Prostate gland (tissue), 2 donors: ENCODE measurements around the gene SUMO2.
A peak's percentile ranks its signal among the peaks of the same experiment; 100 is the strongest.

Experiments used
- POLR2A ChIP-seq: fragments of 450-650 bp; IDR thresholded peaks from one replicate; pipeline ENCODE4 v1.6.1; 2016; ENCODE audit warnings: antibody characterized with exemption, mild to moderate bottlenecking
- POLR2AphosphoS5 ChIP-seq: sonication (generic); formaldehyde crosslinking; IDR thresholded peaks from one replicate; pipeline ENCODE4 v1.6.1; 2017; ENCODE audit warnings: antibody characterized with exemption
- TF ChIP-seq, protein P1 (sequence below), 4 experiments: fragments of 200-600 bp in 2 of 4; fragments of 450-650 bp in 2 of 4; sonication (generic) in 2 of 4; IDR thresholded peaks; 1 replicate in 3 of 4; 2 replicates in 1 of 4; pipeline ENCODE4 v1.5.1; 2016 to 2019; ENCODE audit warnings: antibody characterized with exemption in 4 of 4, mild to moderate bottlenecking in 2 of 4, moderate library complexity in 2 of 4

DNA sequence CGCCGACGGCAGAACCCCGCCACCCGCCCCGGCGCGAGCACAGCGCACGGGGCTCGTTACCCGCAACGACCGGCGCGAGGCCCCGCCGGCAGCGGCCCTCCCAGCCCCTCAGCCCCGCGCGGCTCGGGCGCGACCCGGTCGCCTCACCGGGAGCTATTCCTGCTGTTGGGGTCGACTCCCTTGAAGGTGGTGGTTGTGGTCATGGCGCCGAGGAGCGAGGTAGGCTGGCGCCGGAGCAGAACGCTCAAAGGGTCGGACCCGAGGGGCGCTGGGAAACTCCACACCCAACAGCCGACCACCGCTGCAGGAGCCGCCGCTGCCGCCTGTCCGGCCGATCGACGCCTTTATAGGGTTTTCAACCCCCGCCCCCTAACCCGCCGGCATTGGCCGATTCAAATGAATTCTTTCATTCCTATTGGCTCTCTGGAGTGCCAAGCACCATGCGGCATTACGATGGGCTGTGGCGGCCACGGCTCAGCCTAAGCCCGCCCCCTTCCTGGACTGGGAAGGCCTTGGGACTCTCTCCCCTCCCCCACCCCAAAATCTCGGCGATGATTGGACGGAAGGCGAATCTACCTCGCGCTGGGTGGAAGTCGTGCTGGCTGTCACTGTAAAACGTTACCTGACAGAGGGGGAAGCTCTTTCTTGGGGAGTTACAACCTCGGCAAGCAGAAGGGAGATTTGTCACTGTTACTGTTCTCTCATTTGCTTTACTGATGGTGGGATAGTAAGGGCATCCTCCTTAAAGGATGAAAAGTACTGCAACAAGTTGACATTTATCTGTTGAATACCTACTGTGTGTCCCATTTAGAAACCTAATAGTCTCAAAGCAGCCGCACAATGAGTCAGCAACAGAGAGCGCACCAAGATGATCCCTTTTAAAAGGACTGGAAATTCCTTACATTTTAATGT, 28.3 kb downstream of the SUMO2 start, which contains the start of gene JPT1:
- TF ChIP-seq, protein P1, sequence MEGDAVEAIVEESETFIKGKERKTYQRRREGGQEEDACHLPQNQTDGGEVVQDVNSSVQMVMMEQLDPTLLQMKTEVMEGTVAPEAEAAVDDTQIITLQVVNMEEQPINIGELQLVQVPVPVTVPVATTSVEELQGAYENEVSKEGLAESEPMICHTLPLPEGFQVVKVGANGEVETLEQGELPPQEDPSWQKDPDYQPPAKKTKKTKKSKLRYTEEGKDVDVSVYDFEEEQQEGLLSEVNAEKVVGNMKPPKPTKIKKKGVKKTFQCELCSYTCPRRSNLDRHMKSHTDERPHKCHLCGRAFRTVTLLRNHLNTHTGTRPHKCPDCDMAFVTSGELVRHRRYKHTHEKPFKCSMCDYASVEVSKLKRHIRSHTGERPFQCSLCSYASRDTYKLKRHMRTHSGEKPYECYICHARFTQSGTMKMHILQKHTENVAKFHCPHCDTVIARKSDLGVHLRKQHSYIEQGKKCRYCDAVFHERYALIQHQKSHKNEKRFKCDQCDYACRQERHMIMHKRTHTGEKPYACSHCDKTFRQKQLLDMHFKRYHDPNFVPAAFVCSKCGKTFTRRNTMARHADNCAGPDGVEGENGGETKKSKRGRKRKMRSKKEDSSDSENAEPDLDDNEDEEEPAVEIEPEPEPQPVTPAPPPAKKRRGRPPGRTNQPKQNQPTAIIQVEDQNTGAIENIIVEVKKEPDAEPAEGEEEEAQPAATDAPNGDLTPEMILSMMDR (IDR thresholded peaks at IDR 0.05): peak in 1 of 4 experiments; percentile 14
- peak; percentile 99 for TF ChIP-seq POLR2A
- peak; percentile 97 for TF ChIP-seq POLR2AphosphoS5
